ENCODE results near the gene DHX40.

The DHX40 gene

DNA sequence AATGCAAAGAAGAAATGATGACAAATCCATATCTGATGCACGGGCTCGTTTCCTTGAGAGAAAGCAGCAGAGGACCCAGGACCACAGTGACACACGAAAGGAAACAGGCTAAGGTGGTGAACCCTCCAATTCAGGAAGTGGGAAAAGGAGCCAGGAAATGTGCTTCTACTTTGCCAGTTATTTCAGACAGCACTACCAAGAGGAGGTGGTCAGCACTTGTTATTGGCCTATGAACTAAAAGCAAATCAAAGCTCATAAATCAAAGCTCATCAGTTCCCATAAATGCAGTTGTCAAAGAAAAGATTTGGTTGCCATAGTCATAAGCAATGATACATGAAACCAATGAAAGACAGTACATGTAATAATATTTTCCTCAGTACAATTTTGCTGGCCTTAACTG lies 41.7 kb downstream of the DHX40 start:
- Histone ChIP-seq H3K79me2 (ENCODE audit: insufficient read depth, low read length) (no peaks in the 10 kb centered on the region), H3K9ac (ENCODE audit: low read length) (no peak overlapping the region), H4K20me1 (ENCODE audit: insufficient read depth, low read length) (no peaks in the 10 kb centered on the region), H3K4me3 (ENCODE audit: low read depth, low read length, poor library complexity, severe bottlenecking) (no peak overlapping the region), H3K9me3 (ENCODE audit: low read length) (no peaks in the 10 kb centered on the region), H3K4me2 (ENCODE audit: low read length) (no peak overlapping the region), H3K9me2 (ENCODE audit: low read depth, low read length) (no peaks in the 10 kb centered on the region), H2AFZ (ENCODE audit: low read length) (no peak overlapping the region), H3K4me1 (ENCODE audit: insufficient read depth, low read length, severe bottlenecking) (no peaks in the 10 kb centered on the region), H3K27me3 (ENCODE audit: insufficient read depth, low read length) (no peaks in the 10 kb centered on the region), H3F3A (ENCODE audit: insufficient read depth, low read length) (no peaks in the 10 kb centered on the region), H3K36me3 (ENCODE audit: insufficient read depth, low read length) (peaks cover 52% of the 10 kb centered on the region), H3K27ac (ENCODE audit: low read depth, low read length, poor library complexity, severe bottlenecking) (no peak overlapping the region)
- no peak for TF ChIP-seq EZH2 (IDR thresholded peaks at IDR 0.05; ENCODE audit: borderline replicate concordance, low read length)

GRCh38 chr17:59607817-59608403 lies 42.5 kb downstream of the DHX40 start:
- Histone ChIP-seq H3K27me3 (ENCODE audit: insufficient read depth, low read length) (no peaks in the 10 kb centered on the region), H3K36me3 (ENCODE audit: insufficient read depth, low read length) (peaks cover 47% of the 10 kb centered on the region), H3K9me2 (ENCODE audit: low read depth, low read length) (no peaks in the 10 kb centered on the region)

GRCh38 chr17:59611503-59611902 lies 46.1 kb downstream of the DHX40 start:
- Histone ChIP-seq H3K4me1 (ENCODE audit: insufficient read depth, low read length, severe bottlenecking) (no peaks in the 10 kb centered on the region), H3K27ac (ENCODE audit: low read depth, low read length, poor library complexity, severe bottlenecking) (no peak overlapping the region), H2AFZ (ENCODE audit: low read length) (no peak overlapping the region), H3K9me3 (ENCODE audit: low read length) (no peaks in the 10 kb centered on the region), H3K36me3 (ENCODE audit: insufficient read depth, low read length) (peaks cover 16% of the 10 kb centered on the region; the same call in 1 of the 2 replicates), H4K20me1 (ENCODE audit: insufficient read depth, low read length) (no peaks in the 10 kb centered on the region), H3K9me2 (ENCODE audit: low read depth, low read length) (no peaks in the 10 kb centered on the region), H3F3A (ENCODE audit: insufficient read depth, low read length) (no peaks in the 10 kb centered on the region), H3K27me3 (ENCODE audit: insufficient read depth, low read length) (no peaks in the 10 kb centered on the region), H3K4me2 (ENCODE audit: low read length) (no peak overlapping the region), H3K4me3 (ENCODE audit: low read depth, low read length, poor library complexity, severe bottlenecking) (no peak overlapping the region), H3K9ac (ENCODE audit: low read length) (no peak overlapping the region), H3K79me2 (ENCODE audit: insufficient read depth, low read length) (no peaks in the 10 kb centered on the region)
- TF ChIP-seq CTCF (IDR thresholded peaks at IDR 0.05; ENCODE audit: low read length): no peak
- TF ChIP-seq EZH2 (IDR thresholded peaks at IDR 0.05; ENCODE audit: borderline replicate concordance, low read length): no peak

More at GRCh38 chr17:59607817-59608403, 42.5 kb downstream of the DHX40 start:
- H3K4me1 ChIP-seq (ENCODE audit: insufficient read depth, low read length, severe bottlenecking): no peaks in the 10 kb centered on the region
- no peaks in the 10 kb centered on the region for H4K20me1 ChIP-seq (ENCODE audit: insufficient read depth, low read length)
- H2AFZ ChIP-seq (ENCODE audit: low read length): no peak overlapping the region
- H3K4me3 ChIP-seq (ENCODE audit: low read depth, low read length, poor library complexity, severe bottlenecking): no peak overlapping the region
- TF ChIP-seq CTCF (IDR thresholded peaks at IDR 0.05; ENCODE audit: low read length) (peak; percentile 44; the same call in 1 of the 2 replicates), EZH2 (IDR thresholded peaks at IDR 0.05; ENCODE audit: borderline replicate concordance, low read length) (no peak)
- H3K4me2 ChIP-seq (ENCODE audit: low read length): no peak overlapping the region
- no peak overlapping the region for H3K9ac ChIP-seq (ENCODE audit: low read length)
- no peaks in the 10 kb centered on the region for H3K79me2 ChIP-seq (ENCODE audit: insufficient read depth, low read length)
- no peaks in the 10 kb centered on the region for H3F3A ChIP-seq (ENCODE audit: insufficient read depth, low read length)
- no peak overlapping the region for H3K27ac ChIP-seq (ENCODE audit: low read depth, low read length, poor library complexity, severe bottlenecking)
- no peaks in the 10 kb centered on the region for H3K9me3 ChIP-seq (ENCODE audit: low read length)
